HG02885 (cell line): ENCODE results near the gene GNLY.
A peak's percentile ranks its signal among the peaks of the same experiment; 100 is the strongest.
"Not testable (repeated sequence)": the region's sequence is repeated elsewhere in the genome, so short reads cannot be mapped to it uniquely, and the experiment has no call there.

Experiments used
- ATAC-seq: cut with Tn5 transposase; IDR thresholded peaks from one replicate; pipeline ENCODE4 v1.9.1; 2021; ENCODE audit warnings: mild to moderate bottlenecking; ENCODE audit not compliant: unreplicated experiment, poor library complexity

GNLY gene

GRCh38 chr2:85663594-85664565, 30.3 kb upstream of the GNLY start:
- no peak for ATAC-seq

GRCh38 chr2:85665264-85665937, 28.8 kb upstream of the GNLY start:
- ATAC-seq, result no peak

DNA sequence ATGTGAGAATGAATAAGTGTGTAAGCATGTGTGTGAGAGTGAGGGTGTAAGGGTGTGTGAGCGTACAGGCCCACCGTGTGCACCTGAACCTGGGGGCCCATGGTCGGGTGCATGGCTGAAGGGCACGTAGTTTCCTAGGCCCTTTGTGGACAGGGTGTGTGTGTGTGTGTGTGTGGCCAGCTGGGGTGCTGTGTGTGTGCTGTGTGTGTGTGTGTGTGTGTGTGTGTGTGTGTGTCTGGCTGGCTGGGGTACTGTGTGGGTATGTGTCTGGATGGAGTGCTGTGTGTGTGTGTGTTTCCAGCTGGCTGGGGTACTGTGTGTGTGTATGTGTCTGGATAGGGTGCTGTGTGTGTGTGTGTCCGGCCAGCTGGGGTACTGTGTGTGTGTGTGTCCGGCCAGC, 28.1 kb upstream of the GNLY start:
- no peak for ATAC-seq

GRCh38 chr2:85666435-85667316, 27.5 kb upstream of the GNLY start:
- ATAC-seq, result no peak

GRCh38 chr2:85667561-85668008, 26.6 kb upstream of the GNLY start:
- no peak for ATAC-seq

- no peak for ATAC-seq
Observed at GRCh38 chr2:85668009-85668856, 25.9 kb upstream of the GNLY start, which contains the start of gene SFTPB. TSS of gene SFTPB (minus strand) at chr2:85668199. CDS start at chr2:85668183, 16 bp downstream.

GRCh38 chr2:85668857-85669142, 25.4 kb upstream of the GNLY start:
- ATAC-seq, result no peak

GRCh38 chr2:85669549-85669948, 24.6 kb upstream of the GNLY start:
- ATAC-seq, result peak; percentile 50

GRCh38 chr2:85670416-85670815, 23.7 kb upstream of the GNLY start:
- not testable (repeated sequence) for ATAC-seq

GRCh38 chr2:85672456-85672855, 21.7 kb upstream of the GNLY start:
- no peak for ATAC-seq

DNA sequence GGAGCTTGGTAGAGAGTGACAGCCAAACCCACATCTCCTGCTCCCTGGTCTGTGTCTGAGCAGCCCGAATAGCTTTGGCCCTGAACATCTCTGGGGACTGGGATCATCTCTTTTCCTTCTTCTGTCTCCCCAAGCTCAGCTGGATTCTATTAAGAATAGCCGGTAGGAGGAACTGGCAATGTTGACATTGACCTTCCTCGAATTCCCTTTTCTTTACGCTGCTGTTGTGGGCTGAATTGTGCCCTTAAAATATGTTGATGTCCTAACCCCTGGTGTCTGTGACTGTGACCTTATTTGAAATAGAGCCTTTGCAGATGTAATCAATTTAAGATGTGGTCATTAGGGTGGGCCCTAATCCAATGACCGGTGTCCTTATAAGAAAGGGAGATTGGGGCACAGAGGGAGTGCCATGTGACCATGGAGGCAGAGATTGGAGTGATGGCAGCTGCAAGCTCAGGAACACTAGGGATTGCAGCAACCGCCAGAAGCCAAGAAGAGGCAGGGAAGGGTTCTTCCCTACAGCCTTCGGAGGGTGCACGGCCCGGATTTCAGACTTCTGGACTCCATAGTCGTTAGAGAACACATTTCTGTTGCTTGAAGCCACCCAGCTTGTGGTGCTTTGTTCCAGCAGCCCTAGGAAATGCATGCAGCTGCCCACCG, 20.3 kb upstream of the GNLY start:
- ATAC-seq, result no peak

- ATAC-seq, result no peak
Observed at GRCh38 chr2:85674417-85674816, 19.7 kb upstream of the GNLY start.

GRCh38 chr2:85675427-85675826, 18.7 kb upstream of the GNLY start:
- no peak for ATAC-seq

DNA sequence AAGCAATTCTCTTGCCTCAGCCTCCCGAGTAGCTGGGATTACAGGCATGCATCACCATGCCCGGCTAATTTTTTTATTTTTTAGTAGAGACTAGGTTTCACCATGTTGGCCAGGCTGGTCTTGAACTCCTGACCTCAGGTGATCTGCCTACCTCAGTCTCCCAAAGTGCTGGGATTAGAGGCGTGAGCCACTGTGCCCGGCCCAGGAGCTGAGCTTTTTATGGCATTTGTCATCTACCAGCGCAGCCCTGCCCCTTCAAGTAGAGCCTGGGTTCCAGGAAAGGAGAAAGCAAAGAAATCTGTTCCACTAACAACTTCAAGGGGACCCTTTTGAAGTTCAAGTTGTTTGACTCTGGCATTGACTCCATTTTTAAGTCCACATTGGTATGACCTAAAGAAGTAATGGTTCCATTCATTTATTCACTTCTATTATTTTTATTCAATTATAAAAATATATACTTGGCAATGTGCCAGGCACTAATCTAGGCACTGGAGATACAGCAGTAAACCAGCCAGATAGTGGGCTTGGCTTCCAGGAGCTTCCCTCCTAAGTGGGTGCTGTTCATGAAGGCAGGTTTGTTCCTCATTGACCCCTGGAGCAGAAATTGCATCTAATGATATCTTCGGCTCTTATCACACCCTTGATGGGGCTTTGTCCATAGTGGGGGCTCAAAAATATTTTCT, 18.2 kb upstream of the GNLY start:
- no peak for ATAC-seq

- no peak for ATAC-seq
Observed at GRCh38 chr2:85678377-85678776, 15.8 kb upstream of the GNLY start.

DNA sequence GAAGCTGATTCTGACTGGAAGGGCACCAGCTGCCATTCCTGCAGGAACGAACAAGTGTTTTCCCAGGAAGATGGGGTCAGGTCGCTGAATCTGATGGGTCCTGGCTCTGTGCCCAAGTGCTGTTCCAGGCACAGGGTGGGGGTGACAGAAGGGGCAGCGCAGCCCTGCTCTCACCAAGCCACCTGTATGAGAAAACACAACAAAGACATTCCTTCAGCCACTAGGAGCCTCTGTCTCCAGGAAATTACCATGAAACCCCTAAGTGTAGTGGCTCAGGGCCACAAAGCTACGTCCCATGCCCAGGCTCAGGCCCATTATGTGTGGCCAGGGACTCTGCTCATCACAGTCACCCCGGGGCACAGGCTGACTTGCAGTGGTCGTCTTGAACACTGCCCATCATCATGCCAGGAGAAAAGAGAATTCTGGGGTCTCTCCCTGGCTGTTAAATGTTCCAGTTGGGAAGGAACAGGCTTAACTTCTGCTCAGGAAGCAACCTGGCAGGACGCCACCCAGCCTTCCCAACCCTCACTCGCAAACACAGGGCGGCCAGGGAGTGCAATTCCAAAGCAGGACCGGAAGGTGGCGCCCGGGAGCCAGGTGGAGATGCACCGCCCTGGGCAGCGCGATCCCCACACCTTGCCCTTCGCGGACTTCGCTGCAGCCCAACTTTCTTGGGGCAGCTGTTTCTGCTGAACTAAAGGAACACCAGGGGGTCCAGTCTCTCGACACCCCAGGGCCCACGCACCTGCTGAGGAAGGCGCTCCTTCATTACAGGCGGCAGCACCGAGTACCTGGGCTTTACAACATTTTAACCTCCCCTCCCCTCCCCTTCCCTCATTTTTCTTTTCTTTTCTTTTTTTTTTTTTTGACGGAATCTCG, 15.1 kb upstream of the GNLY start:
- ATAC-seq, result peak; percentile 78

GRCh38 chr2:85680707-85681371, 13.3 kb upstream of the GNLY start:
- no peak for ATAC-seq
